HG03565 (cell line): ENCODE measurements around the gene ADAM10.

ENCODE experiments used
- ATAC-seq: cut with Tn5 transposase; IDR thresholded peaks from one replicate; pipeline ENCODE4 v1.9.1; 2021; ENCODE audit warnings: mild to moderate bottlenecking, moderate library complexity; ENCODE audit not compliant: unreplicated experiment

ADAM10 gene

GRCh38 chr15:58584789-58585461, 164.6 kb downstream of the ADAM10 start:
- ATAC-seq = no peak

GRCh38 chr15:58583171-58583908, 166.2 kb downstream of the ADAM10 start:
- ATAC-seq = no peak

GRCh38 chr15:58582160-58582559, 167.3 kb downstream of the ADAM10 start:
- ATAC-seq = no peak

GRCh38 chr15:58576657-58577056, 172.8 kb downstream of the ADAM10 start:
- ATAC-seq = no peak

GRCh38 chr15:58575045-58575786, 174.3 kb downstream of the ADAM10 start:
- ATAC-seq = no peak

- ATAC-seq = no peak
Measured at GRCh38 chr15:58574631-58575030, 174.9 kb downstream of the ADAM10 start.

- ATAC-seq = no peak
Measured at GRCh38 chr15:58573270-58573669, 176.2 kb downstream of the ADAM10 start.

- no peak for ATAC-seq
Measured at GRCh38 chr15:58572521-58572920, 177.0 kb downstream of the ADAM10 start.

GRCh38 chr15:58571491-58571890, 178.0 kb downstream of the ADAM10 start:
- ATAC-seq = no peak

GRCh38 chr15:58569455-58569854, 180.1 kb downstream of the ADAM10 start:
- no peak for ATAC-seq

- ATAC-seq = no peak
Measured at GRCh38 chr15:58568157-58568571, 181.3 kb downstream of the ADAM10 start.

GRCh38 chr15:58566029-58566428, 183.5 kb downstream of the ADAM10 start:
- no peak for ATAC-seq

- ATAC-seq = no peak
Measured at GRCh38 chr15:58565619-58566018, 183.9 kb downstream of the ADAM10 start.

GRCh38 chr15:58564981-58565380, 184.5 kb downstream of the ADAM10 start:
- ATAC-seq = no peak

GRCh38 chr15:58562135-58562534, 187.4 kb downstream of the ADAM10 start:
- no peak for ATAC-seq

GRCh38 chr15:58561321-58561720, 188.2 kb downstream of the ADAM10 start:
- no peak for ATAC-seq

GRCh38 chr15:58559904-58560588, 189.5 kb downstream of the ADAM10 start:
- no peak for ATAC-seq

- no peak for ATAC-seq
Measured at GRCh38 chr15:58558777-58559176, 190.7 kb downstream of the ADAM10 start.

- no peak for ATAC-seq
Measured at GRCh38 chr15:58556541-58556940, 193.0 kb downstream of the ADAM10 start.

- ATAC-seq = no peak
Measured at GRCh38 chr15:58556028-58556361, 193.5 kb downstream of the ADAM10 start.
